IMR-90 (cell line): ENCODE data around the gene CDX1. TPM values are rescaled to one million over a fixed set of nuclear protein-coding genes. Genes with fewer than 3 reads are reported as not detected.

Source experiments
- ATAC-seq: fragments of 200-7000 bp; cut with Tn5 transposase; 2 replicates; pipeline ENCODE4 v1.9.1; 2020; ENCODE audit warnings: low read depth, mild to moderate bottlenecking, moderate library complexity
- BruUV-seq: library from RNA; stranded (reverse); fragments of 400-500 nt; replicated peaks from 2 replicates; lab custom pipeline; 2021; lab: Mats Ljungman, UMichigan
- CTCF ChIA-PET: fragments of 300-600 bp; formaldehyde crosslinking; extraction: SDS; loops from one replicate; lab custom pipeline; 2021; ENCODE audit warnings: antibody characterized with exemption; lab: Yijun Ruan, JAX
- POLR2A ChIA-PET: fragments of 300-600 bp; sonication (Branson Sonifier 250); formaldehyde crosslinking; loops from one replicate; lab custom pipeline; 2022; ENCODE audit warnings: antibody characterized with exemption; ENCODE audit not compliant: unreplicated experiment; lab: Charles Lee
- DNase-seq: peaks from one replicate; pipeline ENCODE4 v3.0.0; 2013
- H2AFZ ChIP-seq: replicated peaks from 2 replicates; pipeline ENCODE3; 2013; ENCODE audit warnings: low read length, mild to moderate bottlenecking; ENCODE audit not compliant: poor library complexity
- H2AK5ac ChIP-seq: 2 replicates; pipeline ENCODE4 v1.6.1; 2013; ENCODE audit warnings: low read depth, low read length, inconsistent platforms
- H2AK9ac ChIP-seq: replicated peaks from 2 replicates; pipeline ENCODE3; 2013; ENCODE audit warnings: mild to moderate bottlenecking, low read depth, low read length, moderate library complexity; ENCODE audit not compliant: poor library complexity
- H2BK120ac ChIP-seq: 2 replicates; pipeline ENCODE4 v1.6.1; 2013; ENCODE audit warnings: low read depth, low read length, inconsistent platforms
- H2BK15ac ChIP-seq: 3 replicates; pipeline ENCODE4 v1.6.1; 2013; ENCODE audit warnings: low read depth, low read length, inconsistent platforms
- H2BK20ac ChIP-seq: 2 replicates; pipeline ENCODE4 v1.6.1; 2013; ENCODE audit warnings: low read depth, mild to moderate bottlenecking, inconsistent platforms, low read length, moderate library complexity
- H2BK5ac ChIP-seq: 2 replicates; pipeline ENCODE4 v1.6.1; 2013; ENCODE audit warnings: mild to moderate bottlenecking, low read depth, low read length, inconsistent platforms; ENCODE audit not compliant: poor library complexity, severe bottlenecking
- H3K14ac ChIP-seq: replicated peaks from 2 replicates; pipeline ENCODE4 v1.6.1; 2013; ENCODE audit warnings: low read depth, low read length, inconsistent platforms
- H3K18ac ChIP-seq: 2 replicates; pipeline ENCODE4 v1.6.1; 2013; ENCODE audit warnings: low read depth, low read length, control low read depth
- H3K23ac ChIP-seq: 2 replicates; pipeline ENCODE4 v1.6.1; 2013; ENCODE audit warnings: low read depth, low read length, inconsistent platforms
- H3K27ac ChIP-seq: 2 replicates; pipeline ENCODE4 v1.5.1; 2013; ENCODE audit warnings: mild to moderate bottlenecking, control low read depth, low read length; ENCODE audit not compliant: insufficient read depth
- H3K27me3 ChIP-seq: 2 replicates; pipeline ENCODE4 v1.6.1; 2013; ENCODE audit warnings: low read length; ENCODE audit not compliant: control insufficient read depth, insufficient read depth
- H3K36me3 ChIP-seq: 2 replicates; pipeline ENCODE4 v1.6.1; 2013; ENCODE audit warnings: low read length, mixed read lengths; ENCODE audit not compliant: control insufficient read depth, insufficient read depth
- H3K4ac ChIP-seq: 2 replicates; pipeline ENCODE4 v1.6.1; 2013; ENCODE audit warnings: low read depth, low read length, inconsistent platforms
- H3K4me1 ChIP-seq: 2 replicates; pipeline ENCODE4 v1.6.1; 2013; ENCODE audit warnings: low read length, mixed read lengths; ENCODE audit not compliant: control insufficient read depth, insufficient read depth
- H3K4me2 ChIP-seq: 2 replicates; pipeline ENCODE4 v1.6.1; 2013; ENCODE audit warnings: low read depth, mild to moderate bottlenecking, control low read depth, low read length, moderate library complexity
- H3K4me3 ChIP-seq: 2 replicates; pipeline ENCODE4 v1.5.1; 2013; ENCODE audit warnings: low read depth, mild to moderate bottlenecking, control low read depth, low read length, moderate library complexity; ENCODE audit not compliant: insufficient read depth
- H3K56ac ChIP-seq: 2 replicates; pipeline ENCODE4 v1.6.1; 2013; ENCODE audit warnings: low read length, inconsistent platforms; ENCODE audit not compliant: insufficient read depth; ENCODE audit errors: extremely low read depth
- H3K79me1 ChIP-seq, 2 experiments: 2 replicates each; pipeline ENCODE4 v1.6.1; 2013; ENCODE audit warnings: low read length in 2 of 2, inconsistent platforms in 1 of 2, low read depth in 1 of 2
- H3K9ac ChIP-seq: 2 replicates; pipeline ENCODE4 v1.6.1; 2013; ENCODE audit warnings: low read depth, low read length, control low read depth
- H3K9me1 ChIP-seq: 2 replicates; pipeline ENCODE4 v1.6.1; 2013; ENCODE audit warnings: low read length, inconsistent platforms; ENCODE audit not compliant: insufficient read depth
- H3K9me3 ChIP-seq: 2 replicates; pipeline ENCODE4 v1.6.1; 2013; ENCODE audit warnings: low read length; ENCODE audit not compliant: control insufficient read depth, insufficient read depth
- H4K20me1 ChIP-seq: 2 replicates; pipeline ENCODE4 v1.6.1; 2013; ENCODE audit warnings: low read length, inconsistent platforms; ENCODE audit not compliant: insufficient read depth
- H4K5ac ChIP-seq: 2 replicates; pipeline ENCODE4 v1.6.1; 2013; ENCODE audit warnings: mild to moderate bottlenecking, low read depth, low read length, control low read depth
- H4K8ac ChIP-seq, 2 experiments: 2 replicates each; pipeline ENCODE4 v1.6.1; 2013; ENCODE audit warnings: low read depth in 2 of 2, low read length in 2 of 2, control low read depth in 1 of 2, inconsistent platforms in 1 of 2
- H4K91ac ChIP-seq: 2 replicates; pipeline ENCODE4 v1.6.1; 2013; ENCODE audit warnings: low read depth, low read length, inconsistent platforms; ENCODE audit not compliant: insufficient read depth
- BHLHE40 ChIP-seq: fragments of 150-350 bp; IDR thresholded peaks from 2 replicates; pipeline ENCODE4 v1.6.1; 2016; ENCODE audit warnings: mild to moderate bottlenecking, low read depth, low read length
- CEBPB ChIP-seq: IDR thresholded peaks from 2 replicates; pipeline ENCODE4 v1.6.1; 2012; ENCODE audit warnings: low read depth, low read length, improper control_type of control experiment
- NFE2L2 ChIP-seq: fragments of 150-350 bp; IDR thresholded peaks from 2 replicates; pipeline ENCODE4 v1.6.1; 2016; ENCODE audit warnings: low read depth, mild to moderate bottlenecking, low read length
- RCOR1 ChIP-seq: IDR thresholded peaks from 2 replicates; pipeline ENCODE4 v1.6.1; 2012; ENCODE audit warnings: mild to moderate bottlenecking, low read length, improper control_type of control experiment; ENCODE audit not compliant: insufficient replicate concordance
- RFX5 ChIP-seq: IDR thresholded peaks from 2 replicates; pipeline ENCODE4 v1.8.0; 2012; ENCODE audit warnings: low read depth, mild to moderate bottlenecking, low read length, moderate library complexity
- WGBS, 2 experiments: methylation state at CpG; one replicate each; pipeline versions ENCODE4 v1.1.5 to v1.1.7; 2013; ENCODE audit warnings: missing lambda C conversion rate in 2 of 2; ENCODE audit not compliant: insufficient read length in 1 of 2; ENCODE audit errors: extremely low coverage in 2 of 2; 5-methylcytosine and 5-hydroxymethylcytosine counted together
- dilution Hi-C: fragments of 300-500 bp; cut with HindIII; formaldehyde crosslinking; loops from one replicate; pipeline ENCODE4 v1.14.3; 2018; ENCODE audit warnings: low sequenced_read_pairs; ENCODE audit not compliant: unreplicated experiment
- in situ Hi-C: fragments of 300-500 bp; cut with MboI; formaldehyde crosslinking; loops from 3 replicates; pipeline ENCODE4 v1.14.3; 2019; ENCODE audit warnings: low sequenced_read_pairs, inconsistent platforms, mixed read lengths
- intact Hi-C: fragments of 100-400 bp; cut with micrococcal nuclease; formaldehyde crosslinking; loops from 2 replicates; pipeline ENCODE4 v1.10.0; 2022
- polyA plus RNA-seq, 3 experiments: library from polyadenylated mRNA; depleted of rRNA; stranded (reverse); fragments of >200 nt; gene quantifications; 2 replicates each; pipeline ENCODE4 v1.2.3, GENCODE V29; 2012; ENCODE audit warnings: low replicate concordance in 1 of 3
- total RNA-seq: library from RNA; depleted of rRNA; stranded (reverse); fragments of >200 nt; gene quantifications from 2 replicates; pipeline ENCODE4 v1.2.3, GENCODE V29; 2012
- TF ChIP-seq, protein P1 (sequence below): conservative IDR thresholded peaks from 2 replicates; pipeline ENCODE4 v1.5.1; 2012; ENCODE audit warnings: mild to moderate bottlenecking, low read depth, low read length, improper control_type of control experiment
- TF ChIP-seq, protein P2 (sequence below): fragments of 150-350 bp; IDR thresholded peaks from 2 replicates; pipeline ENCODE4 v1.6.1; 2017; ENCODE audit warnings: mild to moderate bottlenecking, antibody characterized with exemption, low read length, low read depth

The CDX1 gene
- total and polyA plus RNA-seq, 2 of the 4 experiments (the other 2 are of a cell fraction) = 0.18 to 0.24 TPM

DNA sequence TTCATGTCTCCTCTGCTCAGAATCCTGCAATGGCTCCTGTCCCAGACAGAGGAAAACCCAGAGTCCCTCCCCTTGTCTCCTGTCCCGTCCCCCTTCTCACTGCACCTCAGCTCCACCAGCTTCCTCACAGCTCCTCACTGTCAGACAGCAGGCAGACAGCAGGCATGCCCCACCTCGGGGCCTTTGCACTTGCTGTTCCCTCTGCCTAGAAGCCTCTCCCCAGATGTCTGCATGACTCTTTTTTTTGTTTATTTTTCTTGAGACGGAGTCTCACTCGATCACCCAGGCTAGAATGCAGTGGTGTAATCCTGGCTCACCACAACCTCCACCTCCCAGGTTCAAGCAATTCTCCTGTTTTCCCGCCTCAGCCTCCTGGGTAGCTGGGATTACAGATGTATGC is 14.4 kb downstream of the CDX1 start:
- Histone ChIP-seq H3K9me3 (no peaks in the 10 kb centered on the region), H4K20me1 (no peaks in the 10 kb centered on the region; the same call in 1 of the 2 replicates), H2BK120ac (no peak overlapping the region), H3K56ac (no peak overlapping the region), H2AFZ (no peak overlapping the region), H3K4me2 (no peak overlapping the region), H3K27ac (no peak overlapping the region), H2AK5ac (no peak overlapping the region), H3K79me1 (no peaks in the 10 kb centered on the region), H3K36me3 (no peaks in the 10 kb centered on the region), H3K4ac (no peak overlapping the region), H3K9ac (no peak overlapping the region), H2AK9ac (no peak overlapping the region), H3K4me3 (no peak overlapping the region), H4K5ac (no peak overlapping the region), H2BK5ac (no peak overlapping the region), H4K8ac (no peak overlapping the region), H3K27me3 (peaks cover 43% of the 10 kb centered on the region), H2BK20ac (no peak overlapping the region), H3K23ac (no peak overlapping the region), H4K91ac (no peak overlapping the region), H3K14ac (no peak overlapping the region), H3K9me1 (peaks cover 12% of the 10 kb centered on the region; the same call in 1 of the 2 replicates), H2BK15ac (no peak overlapping the region), H3K4me1 (peaks cover 6% of the 10 kb centered on the region), H3K18ac (no peak overlapping the region)
- CTCF ChIA-PET = no interaction called here
- dilution Hi-C loops (no loop called here), in situ Hi-C loops (no loop called here), intact Hi-C loops (no loop called here)
- WGBS, 2 experiments = 33% methylated on average over 2 of the region's 5 CpGs; no CpG with 5 or more reads in 1 of the 2 experiments
- POLR2A ChIA-PET = no interaction called here
- no TSS peak for BruUV-seq
- ATAC-seq (peak; percentile 68), DNase-seq (peak; percentile 85)
- peak; percentile 29; the same call in 1 of the 2 replicates for TF ChIP-seq BHLHE40
- no peak for TF ChIP-seq NFE2L2
- no peak for TF ChIP-seq RFX5
- TF ChIP-seq, protein P1, sequence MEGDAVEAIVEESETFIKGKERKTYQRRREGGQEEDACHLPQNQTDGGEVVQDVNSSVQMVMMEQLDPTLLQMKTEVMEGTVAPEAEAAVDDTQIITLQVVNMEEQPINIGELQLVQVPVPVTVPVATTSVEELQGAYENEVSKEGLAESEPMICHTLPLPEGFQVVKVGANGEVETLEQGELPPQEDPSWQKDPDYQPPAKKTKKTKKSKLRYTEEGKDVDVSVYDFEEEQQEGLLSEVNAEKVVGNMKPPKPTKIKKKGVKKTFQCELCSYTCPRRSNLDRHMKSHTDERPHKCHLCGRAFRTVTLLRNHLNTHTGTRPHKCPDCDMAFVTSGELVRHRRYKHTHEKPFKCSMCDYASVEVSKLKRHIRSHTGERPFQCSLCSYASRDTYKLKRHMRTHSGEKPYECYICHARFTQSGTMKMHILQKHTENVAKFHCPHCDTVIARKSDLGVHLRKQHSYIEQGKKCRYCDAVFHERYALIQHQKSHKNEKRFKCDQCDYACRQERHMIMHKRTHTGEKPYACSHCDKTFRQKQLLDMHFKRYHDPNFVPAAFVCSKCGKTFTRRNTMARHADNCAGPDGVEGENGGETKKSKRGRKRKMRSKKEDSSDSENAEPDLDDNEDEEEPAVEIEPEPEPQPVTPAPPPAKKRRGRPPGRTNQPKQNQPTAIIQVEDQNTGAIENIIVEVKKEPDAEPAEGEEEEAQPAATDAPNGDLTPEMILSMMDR = no peak
- TF ChIP-seq CEBPB = peak; percentile 63
- peak; percentile 93 for TF ChIP-seq RCOR1
- TF ChIP-seq, protein P2, sequence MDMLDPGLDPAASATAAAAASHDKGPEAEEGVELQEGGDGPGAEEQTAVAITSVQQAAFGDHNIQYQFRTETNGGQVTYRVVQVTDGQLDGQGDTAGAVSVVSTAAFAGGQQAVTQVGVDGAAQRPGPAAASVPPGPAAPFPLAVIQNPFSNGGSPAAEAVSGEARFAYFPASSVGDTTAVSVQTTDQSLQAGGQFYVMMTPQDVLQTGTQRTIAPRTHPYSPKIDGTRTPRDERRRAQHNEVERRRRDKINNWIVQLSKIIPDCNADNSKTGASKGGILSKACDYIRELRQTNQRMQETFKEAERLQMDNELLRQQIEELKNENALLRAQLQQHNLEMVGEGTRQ = no peak
